EH (cell line): ENCODE data around the gene KCNQ1.
A peak's percentile ranks its signal among the peaks of the same experiment; 100 is the strongest.

ENCODE experiments used
- DNase-seq: peaks from one replicate; pipeline ENCODE4 v3.0.0-alpha.2; 2015; ENCODE audit warnings: low read depth

The KCNQ1 gene

GRCh38 chr11:2779981-2780849 lies 335.4 kb downstream of the KCNQ1 start:
- no peak for DNase-seq

GRCh38 chr11:2780850-2781407 lies 336.1 kb downstream of the KCNQ1 start:
- no peak for DNase-seq

GRCh38 chr11:2781408-2782274 lies 336.8 kb downstream of the KCNQ1 start:
- DNase-seq, result no peak

GRCh38 chr11:2782769-2783168 lies 338.0 kb downstream of the KCNQ1 start:
- no peak for DNase-seq

- DNase-seq, result peak; percentile 20
Observed at GRCh38 chr11:2783536-2784082, 338.8 kb downstream of the KCNQ1 start.

- no peak for DNase-seq
Observed at GRCh38 chr11:2787816-2788167, 343.0 kb downstream of the KCNQ1 start.

- no peak for DNase-seq
Observed at GRCh38 chr11:2788168-2789071, 343.6 kb downstream of the KCNQ1 start.

- no peak for DNase-seq
Observed at GRCh38 chr11:2789331-2789730, 344.5 kb downstream of the KCNQ1 start.

GRCh38 chr11:2789791-2790567 lies 345.2 kb downstream of the KCNQ1 start:
- no peak for DNase-seq

GRCh38 chr11:2790568-2790921 lies 345.7 kb downstream of the KCNQ1 start:
- DNase-seq, result no peak

GRCh38 chr11:2791139-2791520 lies 346.3 kb downstream of the KCNQ1 start:
- DNase-seq, result no peak

GRCh38 chr11:2791521-2792380 lies 346.9 kb downstream of the KCNQ1 start:
- no peak for DNase-seq

GRCh38 chr11:2792381-2793250 lies 347.8 kb downstream of the KCNQ1 start:
- DNase-seq, result no peak

- no peak for DNase-seq
Observed at GRCh38 chr11:2793701-2794045, 348.9 kb downstream of the KCNQ1 start.

GRCh38 chr11:2794046-2794967 lies 349.5 kb downstream of the KCNQ1 start:
- DNase-seq, result no peak

GRCh38 chr11:2794968-2795322 lies 350.1 kb downstream of the KCNQ1 start:
- no peak for DNase-seq

GRCh38 chr11:2795491-2795991 lies 350.7 kb downstream of the KCNQ1 start:
- DNase-seq, result no peak

GRCh38 chr11:2796091-2796490 lies 351.3 kb downstream of the KCNQ1 start:
- DNase-seq, result no peak
